Activated naive CD4-positive, alpha-beta T cell treated with anti-CD3 and anti-CD28 coated beads for 36 hours (primary cell): ENCODE data around the gene MPP3. TPM values are rescaled to one million over a fixed set of nuclear protein-coding genes. Genes with fewer than 3 reads are reported as not detected.

Experiments
- CTCF ChIA-PET: fragments of 350-600 bp; sonication (Branson Sonifier 250); formaldehyde crosslinking; loops from one replicate; lab custom pipeline; 2021; ENCODE audit warnings: antibody characterized with exemption; lab: Charles Lee
- DNase-seq: peaks from one replicate; pipeline ENCODE4 v3.0.0-alpha.2; 2020
- H3K27ac Mint-ChIP-seq: one replicate; pipeline ENCODE4 v1.8.0; 2021; ENCODE audit warnings: mild to moderate bottlenecking, mixed read lengths
- H3K27me3 Mint-ChIP-seq: one replicate; pipeline ENCODE4 v1.8.0; 2021; ENCODE audit warnings: low read depth, mixed read lengths
- H3K36me3 Mint-ChIP-seq: one replicate; pipeline ENCODE4 v1.8.0; 2021; ENCODE audit warnings: low read depth, mixed read lengths
- H3K4me1 Mint-ChIP-seq: one replicate; pipeline ENCODE4 v1.8.0; 2021; ENCODE audit warnings: low read depth, mixed read lengths
- H3K4me3 Mint-ChIP-seq: one replicate; pipeline ENCODE4 v1.8.0; 2021; ENCODE audit warnings: mild to moderate bottlenecking, moderate library complexity, mixed read lengths
- H3K9me3 Mint-ChIP-seq: one replicate; pipeline ENCODE4 v1.8.0; 2021; ENCODE audit warnings: mixed read lengths
- intact Hi-C: fragments of 100-400 bp; cut with micrococcal nuclease; formaldehyde crosslinking; loops from one replicate; pipeline ENCODE4 v1.15.1; 2023
- total RNA-seq, 2 experiments: library from RNA; stranded (reverse); gene quantifications; one replicate each; pipeline ENCODE4 v1.2.3, GENCODE V29; 2021

Gene MPP3
- total RNA-seq, 2 experiments from 2014 or later = 0.30 to 0.33 TPM

GRCh38 chr17:43826206-43826605 is 6.7 kb downstream of the MPP3 start:
- H3K27ac Mint-ChIP-seq = no peak overlapping the region
- H3K4me1 Mint-ChIP-seq = peaks cover 5% of the 10 kb centered on the region
- H3K4me3 Mint-ChIP-seq = no peak overlapping the region
- CTCF ChIA-PET = interaction anchor here (1.3 kb wide), 1 partner anchor 20 kb away, joined by 3 read pairs; no protein-coding TSS in a partner anchor
- H3K27me3 Mint-ChIP-seq = peaks cover 4% of the 10 kb centered on the region
- no peaks in the 10 kb centered on the region for H3K9me3 Mint-ChIP-seq
- intact Hi-C loops = no loop called here
- H3K36me3 Mint-ChIP-seq = no peaks in the 10 kb centered on the region
- DNase-seq = no peak

- Mint-ChIP-seq H3K36me3 (no peaks in the 10 kb centered on the region), H3K27ac (no peak overlapping the region)
- CTCF ChIA-PET = interaction anchor here (1.3 kb wide), 1 partner anchor 21 kb away, joined by 3 read pairs; no protein-coding TSS in a partner anchor
Measured at GRCh38 chr17:43825567-43825966, 7.4 kb downstream of the MPP3 start.

DNA sequence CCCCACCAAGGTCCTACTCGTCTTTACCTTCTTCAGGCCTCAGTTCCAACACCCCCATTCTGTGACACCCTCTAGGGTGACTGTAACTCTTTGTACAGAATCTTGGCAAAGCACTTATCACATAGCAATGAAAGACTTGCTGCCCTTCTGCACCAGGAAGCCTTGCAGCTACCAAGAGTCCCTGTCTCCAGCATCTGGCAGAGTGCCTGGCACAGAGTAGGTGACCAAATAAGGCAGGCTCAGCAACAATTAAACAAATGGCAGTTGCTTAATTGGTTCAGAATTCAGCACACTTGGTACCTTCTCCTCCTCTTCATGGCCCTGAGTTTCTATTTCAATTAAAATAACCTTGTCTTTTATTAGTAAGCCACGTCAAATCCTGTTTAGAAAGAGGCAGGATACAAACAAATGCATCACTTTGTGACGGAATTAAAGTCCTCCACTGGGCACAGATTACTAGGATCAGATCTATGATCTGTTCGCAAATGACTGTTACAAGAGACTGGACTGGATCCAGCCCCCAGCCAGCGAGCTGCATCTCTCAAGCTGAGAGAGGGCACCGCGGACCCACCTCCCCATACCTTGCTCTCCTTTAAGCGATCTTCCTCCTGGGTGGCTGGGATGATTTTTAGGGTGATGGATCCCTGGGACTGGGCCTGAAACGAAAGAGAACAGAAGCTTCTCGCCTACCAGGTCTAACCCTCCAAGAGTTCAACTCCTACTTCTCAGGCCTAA is 9.4 kb downstream of the MPP3 start:
- Mint-ChIP-seq H3K36me3 (no peaks in the 10 kb centered on the region), H3K4me1 (no peaks in the 10 kb centered on the region), H3K9me3 (no peaks in the 10 kb centered on the region), H3K27ac (no peak overlapping the region), H3K4me3 (no peak overlapping the region), H3K27me3 (no peaks in the 10 kb centered on the region)
- DNase-seq = no peak
- CTCF ChIA-PET = interaction anchor here (0.5 to 1.2 kb wide), 2 partner anchors 22 to 60 kb away, joined by 3 to 4 read pairs; no protein-coding TSS in a partner anchor
- intact Hi-C loops = no loop called here

More at GRCh38 chr17:43825567-43825966, 7.4 kb downstream of the MPP3 start:
- H3K27me3 Mint-ChIP-seq = no peaks in the 10 kb centered on the region
- H3K9me3 Mint-ChIP-seq = no peaks in the 10 kb centered on the region
- H3K4me1 Mint-ChIP-seq = peaks cover 1% of the 10 kb centered on the region
- intact Hi-C loops = no loop called here
- DNase-seq = no peak
- no peak overlapping the region for H3K4me3 Mint-ChIP-seq

DNA sequence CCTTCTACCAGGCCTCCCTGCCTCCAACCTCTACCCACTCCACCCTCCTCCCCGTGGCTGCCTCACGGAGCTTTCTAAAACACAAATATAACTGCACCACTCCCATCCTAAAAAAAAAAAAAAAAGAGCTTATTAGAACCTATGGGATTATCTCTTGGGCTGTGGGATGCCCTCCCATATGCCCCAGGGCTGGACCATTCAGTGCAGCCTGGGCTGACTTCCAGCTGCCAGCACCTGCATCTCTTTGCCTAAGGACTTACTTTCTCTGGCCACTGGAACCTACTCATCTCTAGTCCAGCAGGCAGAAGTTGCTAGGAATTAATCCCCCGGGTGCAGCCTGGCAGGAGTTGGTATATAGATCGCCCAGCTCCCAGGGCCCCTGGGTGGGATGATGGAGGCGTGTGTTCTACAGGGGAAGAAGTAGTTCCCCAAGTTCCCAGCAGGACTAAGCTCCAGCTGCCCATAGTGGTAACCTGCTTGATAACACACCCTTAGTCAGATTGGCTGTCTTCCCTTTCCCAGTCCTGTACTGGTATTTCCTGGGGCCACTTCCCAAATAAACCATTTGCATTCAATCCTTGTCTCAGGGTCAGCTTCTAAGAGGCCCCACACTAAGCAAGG is 10.3 kb downstream of the MPP3 start:
- H3K36me3 Mint-ChIP-seq = no peaks in the 10 kb centered on the region
- H3K27me3 Mint-ChIP-seq = no peaks in the 10 kb centered on the region
- CTCF ChIA-PET = interaction anchor here (0.5 kb wide), 1 partner anchor 60 kb away, joined by 3 read pairs; no protein-coding TSS in a partner anchor
- DNase-seq = no peak
- no peak overlapping the region for H3K4me3 Mint-ChIP-seq
- intact Hi-C loops = no loop called here
- H3K4me1 Mint-ChIP-seq = no peaks in the 10 kb centered on the region
- no peaks in the 10 kb centered on the region for H3K9me3 Mint-ChIP-seq
- H3K27ac Mint-ChIP-seq = no peak overlapping the region

GRCh38 chr17:43820759-43821158 is 12.2 kb downstream of the MPP3 start:
- Mint-ChIP-seq H3K4me1 (no peaks in the 10 kb centered on the region), H3K27ac (no peak overlapping the region), H3K4me3 (no peak overlapping the region), H3K36me3 (no peaks in the 10 kb centered on the region), H3K27me3 (no peaks in the 10 kb centered on the region), H3K9me3 (no peaks in the 10 kb centered on the region)
- CTCF ChIA-PET = no interaction called here
- intact Hi-C loops = no loop called here
- no peak for DNase-seq

DNA sequence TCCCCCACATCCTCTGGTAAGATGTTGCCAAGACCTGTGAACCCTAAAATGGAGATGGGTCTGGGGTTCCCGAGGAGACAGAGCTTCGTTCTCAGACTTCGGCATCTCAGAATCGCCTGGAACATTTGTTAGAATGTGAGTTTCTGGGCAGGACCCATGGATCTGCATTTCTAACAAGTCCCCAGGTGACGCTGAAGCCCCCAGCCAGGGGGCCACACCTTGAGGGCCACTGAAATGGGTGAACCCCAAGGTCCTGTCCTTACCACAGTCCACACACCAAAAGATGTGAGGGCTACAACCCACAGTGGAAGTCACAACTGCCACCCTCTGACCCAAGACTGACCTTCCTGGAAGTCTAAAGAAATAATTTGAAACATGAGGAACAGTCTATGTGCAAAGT is 14.0 kb downstream of the MPP3 start:
- Mint-ChIP-seq H3K4me1 (no peaks in the 10 kb centered on the region), H3K36me3 (no peaks in the 10 kb centered on the region), H3K9me3 (no peaks in the 10 kb centered on the region), H3K4me3 (no peak overlapping the region), H3K27me3 (no peaks in the 10 kb centered on the region), H3K27ac (no peak overlapping the region)
- intact Hi-C loops = no loop called here
- DNase-seq = no peak
- CTCF ChIA-PET = interaction anchor here (0.7 kb wide), 1 partner anchor 363 kb away, joined by 4 read pairs; no protein-coding TSS in a partner anchor

GRCh38 chr17:43817826-43818225 is 15.1 kb downstream of the MPP3 start:
- CTCF ChIA-PET = interaction anchor here (0.8 to 1.1 kb wide), 3 partner anchors 23 to 52 kb away, joined by 3 to 5 read pairs (median 5); partner anchors contain the start of gene CD300LG
- intact Hi-C loops = no loop called here
- H3K27ac Mint-ChIP-seq = no peak overlapping the region

GRCh38 chr17:43816336-43817320 is 16.3 kb downstream of the MPP3 start:
- Mint-ChIP-seq H3K27ac (no peak overlapping the region), H3K36me3 (no peaks in the 10 kb centered on the region), H3K27me3 (no peaks in the 10 kb centered on the region), H3K4me1 (no peaks in the 10 kb centered on the region), H3K9me3 (no peaks in the 10 kb centered on the region), H3K4me3 (no peak overlapping the region)
- CTCF ChIA-PET = interaction anchor here (0.5 to 0.8 kb wide), 4 partner anchors 17 to 320 kb away, joined by 3 read pairs; no protein-coding TSS in a partner anchor
- no peak for DNase-seq
- intact Hi-C loops = no loop called here

More at GRCh38 chr17:43817826-43818225, 15.1 kb downstream of the MPP3 start:
- no peaks in the 10 kb centered on the region for H3K9me3 Mint-ChIP-seq
- H3K4me1 Mint-ChIP-seq = no peaks in the 10 kb centered on the region
- H3K27me3 Mint-ChIP-seq = no peaks in the 10 kb centered on the region
- no peaks in the 10 kb centered on the region for H3K36me3 Mint-ChIP-seq
- DNase-seq = no peak
- no peak overlapping the region for H3K4me3 Mint-ChIP-seq

DNA sequence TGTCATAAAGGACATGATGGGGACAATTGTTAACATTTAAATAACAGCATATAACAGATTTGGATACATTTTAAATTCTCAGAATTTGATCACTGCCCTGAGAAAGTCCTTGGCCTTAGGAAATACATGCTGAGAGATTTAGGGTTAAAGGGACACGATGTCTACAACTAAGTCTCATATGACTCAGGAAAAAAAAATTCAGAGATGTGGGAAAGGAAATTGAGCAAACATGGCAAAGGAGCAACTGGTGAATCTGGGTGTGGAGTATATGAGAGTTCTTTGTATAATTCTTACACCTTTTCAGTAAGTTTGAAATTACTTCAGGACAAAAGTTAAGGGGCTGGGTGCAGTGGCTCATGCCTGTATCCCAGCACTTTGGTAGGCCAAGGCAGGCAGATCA is 18.2 kb downstream of the MPP3 start:
- H3K4me3 Mint-ChIP-seq = no peak overlapping the region
- DNase-seq = no peak
- intact Hi-C loops = no loop called here
- no peaks in the 10 kb centered on the region for H3K27me3 Mint-ChIP-seq
- H3K4me1 Mint-ChIP-seq = no peaks in the 10 kb centered on the region
- no peaks in the 10 kb centered on the region for H3K36me3 Mint-ChIP-seq
- CTCF ChIA-PET = interaction anchor here (0.6 to 0.9 kb wide), 3 partner anchors 26 to 270 kb away, joined by 3 to 4 read pairs (median 3); no protein-coding TSS in a partner anchor
- H3K9me3 Mint-ChIP-seq = no peaks in the 10 kb centered on the region
- no peak overlapping the region for H3K27ac Mint-ChIP-seq

GRCh38 chr17:43814026-43814425 is 18.9 kb downstream of the MPP3 start:
- H3K4me1 Mint-ChIP-seq = no peaks in the 10 kb centered on the region
- peaks cover 3% of the 10 kb centered on the region for H3K27me3 Mint-ChIP-seq
- no peaks in the 10 kb centered on the region for H3K9me3 Mint-ChIP-seq
- DNase-seq = no peak
- no peak overlapping the region for H3K27ac Mint-ChIP-seq
- CTCF ChIA-PET = interaction anchor here (0.6 kb wide), 1 partner anchor 26 kb away, joined by 3 read pairs; no protein-coding TSS in a partner anchor
- no peaks in the 10 kb centered on the region for H3K36me3 Mint-ChIP-seq
- no peak overlapping the region for H3K4me3 Mint-ChIP-seq
- intact Hi-C loops = no loop called here

DNA sequence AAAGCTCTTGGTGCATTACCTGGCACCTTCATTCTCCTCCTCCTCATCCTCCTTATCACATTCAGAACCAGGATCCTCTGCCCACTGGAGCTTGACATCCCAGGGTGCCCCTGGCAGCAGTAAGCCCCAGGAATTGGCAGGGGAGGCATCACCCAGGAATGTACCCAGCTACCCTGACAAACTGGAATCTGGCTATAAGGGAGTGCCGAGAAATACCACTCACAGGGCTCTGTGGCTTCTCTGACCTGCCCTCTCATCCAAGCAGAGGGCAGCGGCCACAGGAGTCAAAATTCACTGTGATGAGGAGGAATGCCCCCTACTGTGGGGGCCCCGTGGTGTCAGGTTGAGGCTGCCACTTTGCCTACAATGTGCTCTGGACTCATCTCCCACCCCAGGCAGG is 19.6 kb downstream of the MPP3 start:
- no peak overlapping the region for H3K27ac Mint-ChIP-seq
- H3K36me3 Mint-ChIP-seq = no peaks in the 10 kb centered on the region
- no peaks in the 10 kb centered on the region for H3K4me1 Mint-ChIP-seq
- H3K4me3 Mint-ChIP-seq = no peak overlapping the region
- peaks cover 3% of the 10 kb centered on the region for H3K27me3 Mint-ChIP-seq
- intact Hi-C loops = no loop called here
- H3K9me3 Mint-ChIP-seq = no peaks in the 10 kb centered on the region
- CTCF ChIA-PET = no interaction called here
- DNase-seq = no peak
